ENCODE data around the gene LMCD1.

LMCD1 gene

GRCh38 chr3:8501371-8502131 lies at the start of gene LMCD1:
TSS of gene LMCD1 (plus strand) at chr3:8501823. CDS start at chr3:8501939, 116 bp downstream.
- no peak for DNase-seq

GRCh38 chr3:8452112-8452511 lies 49.5 kb upstream of the LMCD1 start:
- no peak for DNase-seq

- no peak for DNase-seq
Measured at GRCh38 chr3:8453153-8453552, 48.5 kb upstream of the LMCD1 start.

GRCh38 chr3:8455526-8456411 lies 45.9 kb upstream of the LMCD1 start:
- no peak for DNase-seq

- DNase-seq = no peak
Measured at GRCh38 chr3:8456412-8456811, 45.2 kb upstream of the LMCD1 start.

- DNase-seq = no peak
Measured at GRCh38 chr3:8457039-8457438, 44.6 kb upstream of the LMCD1 start.

- DNase-seq = no peak
Measured at GRCh38 chr3:8458238-8458661, 43.4 kb upstream of the LMCD1 start.

- no peak for DNase-seq
Measured at GRCh38 chr3:8458711-8459110, 42.9 kb upstream of the LMCD1 start.

- no peak for DNase-seq
Measured at GRCh38 chr3:8460050-8460708, 41.4 kb upstream of the LMCD1 start.

GRCh38 chr3:8460815-8461456 lies 40.7 kb upstream of the LMCD1 start:
- DNase-seq = no peak

- no peak for DNase-seq
Measured at GRCh38 chr3:8464668-8465067, 37.0 kb upstream of the LMCD1 start.

- no peak for DNase-seq
Measured at GRCh38 chr3:8466526-8466925, 35.1 kb upstream of the LMCD1 start.

GRCh38 chr3:8470801-8471200 lies 30.8 kb upstream of the LMCD1 start:
- DNase-seq = no peak

GRCh38 chr3:8472549-8472948 lies 29.1 kb upstream of the LMCD1 start:
- no peak for DNase-seq

GRCh38 chr3:8473029-8473428 lies 28.6 kb upstream of the LMCD1 start:
- no peak for DNase-seq

- DNase-seq = no peak
Measured at GRCh38 chr3:8473990-8474389, 27.6 kb upstream of the LMCD1 start.

GRCh38 chr3:8474991-8475390 lies 26.6 kb upstream of the LMCD1 start:
- no peak for DNase-seq

GRCh38 chr3:8480699-8481098 lies 20.9 kb upstream of the LMCD1 start:
- DNase-seq = no peak

- DNase-seq = no peak
Measured at GRCh38 chr3:8481380-8481779, 20.2 kb upstream of the LMCD1 start.

GRCh38 chr3:8482263-8482662 lies 19.4 kb upstream of the LMCD1 start:
- DNase-seq = no peak

- DNase-seq = no peak
Measured at GRCh38 chr3:8482960-8483665, 18.5 kb upstream of the LMCD1 start.

- DNase-seq = no peak
Measured at GRCh38 chr3:8484409-8485140, 17.0 kb upstream of the LMCD1 start.
